ENCODE results near the gene GLIPR1.
A peak's percentile ranks its signal among the peaks of the same experiment; 100 is the strongest.

GLIPR1 gene

DNA sequence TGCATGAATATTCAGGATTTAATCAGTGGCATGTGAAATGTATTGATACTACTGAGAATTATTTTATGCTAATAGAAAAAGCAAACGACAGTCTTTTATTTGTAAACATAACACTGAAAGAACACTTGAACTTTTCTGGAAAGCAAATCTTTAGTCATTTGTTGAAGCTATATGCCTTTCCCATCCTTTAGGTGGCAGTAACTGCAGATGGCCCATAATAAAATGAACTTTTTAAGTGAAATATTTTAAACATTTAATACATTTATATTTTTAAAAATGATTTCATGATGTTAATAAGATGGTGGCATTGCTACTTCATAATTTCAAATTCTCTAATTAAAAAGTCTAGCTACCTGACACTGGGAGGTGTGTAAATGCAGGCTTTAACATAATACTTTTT lies 44.7 kb downstream of the GLIPR1 start:
- no peak for DNase-seq

DNA sequence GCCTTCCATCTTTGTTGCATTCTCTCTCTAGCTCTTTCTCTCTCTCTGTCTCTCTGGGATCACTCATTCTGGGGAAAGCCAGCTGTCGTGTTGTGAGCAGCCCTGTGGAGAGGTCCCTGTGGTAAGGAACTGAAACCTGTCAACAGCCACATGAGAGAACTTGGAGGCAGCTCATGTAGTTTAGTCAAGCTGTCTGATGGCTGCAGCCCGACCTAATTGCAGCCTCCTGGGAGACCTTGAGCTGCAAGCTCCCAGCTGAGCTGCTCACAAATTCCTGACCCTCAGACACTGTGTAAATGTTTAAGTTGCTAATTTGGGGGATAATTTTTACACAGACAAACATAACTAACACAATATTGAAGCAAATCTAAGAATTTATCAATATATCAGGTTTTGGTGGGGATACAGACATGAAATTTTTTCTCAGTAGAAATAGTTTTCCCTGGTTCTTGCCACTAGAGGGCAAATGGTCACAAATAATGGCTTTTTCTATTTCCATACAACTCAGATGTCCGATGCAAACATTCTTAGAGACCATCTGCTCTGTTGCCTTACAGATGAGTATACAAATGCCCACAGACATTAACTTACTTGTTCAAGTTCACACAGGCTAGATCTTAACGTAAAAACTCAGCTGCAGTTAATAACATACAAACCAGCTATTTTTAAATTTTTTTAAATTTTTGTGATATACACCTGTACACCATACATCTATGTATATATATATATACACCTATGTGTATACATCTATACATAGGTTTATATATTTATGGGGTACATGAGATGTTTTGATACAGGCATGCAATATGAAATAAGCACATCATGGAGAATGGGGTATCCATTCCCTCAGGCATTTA lies 46.3 kb downstream of the GLIPR1 start:
- DNase-seq = peak; percentile 68 to 71

DNA sequence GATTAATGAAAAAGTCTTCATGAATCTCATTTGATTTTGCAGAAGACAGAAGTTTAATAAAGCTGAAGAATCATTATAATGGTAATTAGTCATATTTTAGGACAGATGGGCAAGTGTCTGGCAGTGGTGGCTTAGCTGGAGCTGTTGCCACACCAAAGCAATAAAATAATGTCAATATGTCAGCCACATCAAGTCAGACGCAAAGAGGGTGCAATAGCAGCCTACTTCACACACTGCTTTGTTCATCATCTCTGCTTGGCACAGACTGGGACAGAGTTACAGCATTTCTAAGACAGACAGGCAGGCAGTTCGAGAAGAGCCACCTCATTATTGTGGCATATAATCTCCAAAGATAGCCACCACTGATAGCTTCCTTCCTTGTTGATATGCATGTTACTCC lies 47.7 kb downstream of the GLIPR1 start:
- peak; percentile 16 to 26 for DNase-seq

DNA sequence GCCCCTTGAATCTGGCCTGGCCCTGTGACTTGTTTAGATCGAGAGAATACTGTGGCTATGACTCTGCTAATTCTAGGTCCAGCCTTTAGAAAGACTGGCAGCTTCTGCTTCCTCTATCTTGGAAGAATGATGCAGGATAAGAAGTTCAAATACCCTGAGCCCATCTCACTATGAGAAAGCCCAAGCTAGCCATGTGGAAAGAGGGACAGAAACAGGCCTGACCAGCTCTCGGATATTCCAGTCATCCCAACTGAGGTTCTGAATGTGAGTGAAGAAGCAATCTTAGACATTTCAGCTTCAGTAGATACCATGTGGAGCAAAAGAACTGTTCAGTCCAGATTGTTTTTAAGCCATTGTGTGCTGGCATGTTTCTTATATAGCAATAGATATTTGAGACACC lies 48.1 kb downstream of the GLIPR1 start:
- DNase-seq = no peak

DNA sequence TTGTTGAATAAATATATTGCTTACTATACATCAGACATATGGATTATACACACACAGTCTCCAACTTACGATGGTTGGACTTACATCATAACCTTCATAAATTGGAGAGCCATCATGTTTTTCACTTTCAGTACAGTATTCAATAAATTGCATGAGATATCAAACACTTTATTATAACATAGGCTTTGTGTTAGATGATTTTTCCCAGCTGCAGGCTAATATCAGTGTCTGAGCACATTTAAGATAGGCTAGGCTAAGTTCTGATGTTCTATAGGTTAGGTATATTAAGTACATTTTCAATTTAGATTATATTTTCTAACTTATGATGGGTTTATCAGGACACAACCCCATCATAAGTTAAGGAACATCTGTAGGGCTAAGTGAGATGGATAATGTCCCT lies 48.8 kb downstream of the GLIPR1 start:
- no peak for DNase-seq

DNA sequence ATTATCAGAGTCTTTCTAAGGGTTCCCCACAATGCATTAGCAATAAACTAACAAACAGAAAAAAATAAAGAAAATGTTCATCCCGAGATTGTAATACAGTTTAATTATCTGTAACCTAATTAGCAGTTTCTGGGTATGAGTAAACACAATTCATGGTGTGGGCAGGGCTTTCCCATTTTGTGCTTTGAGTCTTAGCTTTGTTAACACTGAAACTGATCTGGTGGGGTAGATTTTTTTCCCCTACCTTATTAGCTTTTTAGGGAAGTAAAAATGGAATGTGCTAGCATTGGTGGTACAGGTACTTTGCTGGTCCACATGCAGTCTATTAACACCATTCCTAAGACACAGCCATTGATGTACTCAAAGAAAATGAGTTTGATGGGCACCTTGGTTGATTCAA lies 49.3 kb downstream of the GLIPR1 start:
- no peak for DNase-seq

DNA sequence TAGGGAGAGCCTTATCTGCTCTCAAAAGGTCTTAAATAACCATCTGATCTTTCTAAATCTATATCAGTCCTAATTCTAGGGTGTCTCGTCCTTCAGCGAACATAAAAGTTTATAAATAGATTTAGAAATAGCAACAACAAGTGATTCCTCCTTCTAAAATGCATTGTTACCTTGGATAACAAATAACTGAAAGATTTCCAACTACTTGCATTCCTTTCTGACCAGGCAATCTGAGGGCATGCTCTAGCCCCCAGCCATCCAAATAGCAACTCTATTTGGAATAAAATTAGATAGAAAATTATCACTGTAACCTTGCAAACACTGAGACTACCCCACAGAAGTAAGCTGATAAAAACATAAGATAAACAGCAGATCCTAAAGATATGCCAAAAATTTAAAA lies 52.7 kb downstream of the GLIPR1 start:
- DNase-seq = no peak

DNA sequence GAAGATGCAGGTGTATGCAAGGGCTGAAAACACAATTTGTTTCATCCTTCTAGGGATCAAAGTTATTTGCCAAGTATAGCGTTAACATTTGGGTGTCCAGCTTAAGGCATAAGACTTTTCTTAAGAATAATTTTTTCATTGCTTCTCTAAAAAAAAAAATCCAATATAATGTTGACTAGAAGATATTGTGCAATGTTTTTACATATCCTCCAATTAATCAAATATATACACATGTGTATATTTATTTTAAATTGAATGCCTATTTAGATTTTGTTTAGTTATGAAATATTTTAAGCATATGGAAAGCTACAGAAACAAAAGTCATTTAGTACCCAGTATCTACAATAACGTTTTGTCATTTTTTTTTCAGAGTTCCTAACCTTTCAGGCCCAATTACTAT lies 59.3 kb downstream of the GLIPR1 start:
- DNase-seq = no peak

DNA sequence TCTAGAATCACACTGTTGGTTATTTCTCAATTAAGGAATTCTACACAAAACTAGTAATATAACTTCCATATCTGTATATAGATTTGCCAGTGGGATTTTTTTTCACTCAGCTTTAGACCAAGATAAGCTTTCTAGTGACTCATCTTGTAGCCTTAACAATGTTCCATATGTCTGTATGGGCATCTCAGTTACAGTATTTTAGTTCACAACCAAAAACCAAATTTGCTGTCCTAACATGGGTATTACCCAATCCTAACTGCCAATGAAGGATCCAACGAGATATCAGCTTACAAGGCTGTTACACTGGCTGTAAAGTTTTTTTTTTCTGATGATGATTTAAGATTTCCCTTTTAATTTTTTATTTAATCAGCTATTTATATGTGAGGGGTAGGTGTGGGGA lies 62.4 kb downstream of the GLIPR1 start:
- no peak for DNase-seq

DNA sequence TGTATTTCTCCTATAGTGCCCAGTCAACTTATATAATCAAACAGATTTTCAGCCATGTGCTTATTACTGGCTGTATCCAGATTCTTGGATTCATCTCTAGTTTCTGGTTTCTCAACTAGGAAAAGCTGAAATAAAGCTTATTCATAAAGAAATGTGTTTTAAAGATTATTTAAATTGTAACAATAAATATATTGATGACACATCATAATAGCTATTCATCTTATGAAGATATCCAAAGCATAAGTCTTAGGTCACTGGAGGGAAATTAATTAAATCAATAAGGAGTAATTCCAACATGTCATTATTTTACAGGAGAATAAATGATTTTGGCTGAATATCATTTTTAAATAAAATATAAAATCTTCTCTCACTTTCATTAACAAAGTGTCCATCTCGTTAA lies 63.0 kb downstream of the GLIPR1 start:
- DNase-seq = no peak

DNA sequence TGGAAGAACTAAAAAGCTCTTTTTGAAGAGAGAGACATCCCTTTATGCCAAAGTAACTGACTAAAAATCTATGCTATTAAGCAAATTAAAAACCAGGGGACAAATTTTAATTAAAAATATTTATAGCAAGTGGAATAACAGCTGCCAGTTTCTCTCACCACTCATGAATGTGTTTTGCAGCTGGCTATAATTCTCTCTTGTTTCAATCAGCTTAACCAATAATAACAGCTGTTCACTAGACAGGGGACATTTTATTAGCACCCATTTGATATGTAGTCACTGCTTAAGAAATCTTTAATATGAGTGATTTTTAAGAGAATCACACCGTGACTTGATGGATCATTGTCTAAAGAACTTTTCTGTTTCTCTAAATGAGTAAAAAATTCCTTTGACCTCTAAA lies 65.1 kb downstream of the GLIPR1 start:
- DNase-seq = no peak

DNA sequence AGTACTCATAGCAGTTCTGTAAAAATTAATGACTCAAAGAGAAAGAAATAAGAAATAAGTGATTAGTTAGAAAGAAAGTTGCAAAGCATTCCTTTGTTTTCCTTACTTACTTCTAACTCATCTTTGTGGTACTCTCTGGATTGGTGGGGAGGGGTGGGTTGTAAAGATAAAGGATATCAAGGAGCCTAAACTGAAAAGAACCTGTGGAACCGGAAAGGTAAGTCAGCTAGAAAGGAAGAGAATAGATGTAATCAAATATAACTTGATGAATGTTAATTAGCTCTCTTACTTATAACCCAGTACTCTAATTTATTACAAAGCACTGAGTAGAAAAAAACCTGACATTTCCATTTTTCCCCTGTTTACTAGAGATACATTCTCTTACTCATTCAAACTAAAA lies 68.3 kb downstream of the GLIPR1 start:
- no peak for DNase-seq

DNA sequence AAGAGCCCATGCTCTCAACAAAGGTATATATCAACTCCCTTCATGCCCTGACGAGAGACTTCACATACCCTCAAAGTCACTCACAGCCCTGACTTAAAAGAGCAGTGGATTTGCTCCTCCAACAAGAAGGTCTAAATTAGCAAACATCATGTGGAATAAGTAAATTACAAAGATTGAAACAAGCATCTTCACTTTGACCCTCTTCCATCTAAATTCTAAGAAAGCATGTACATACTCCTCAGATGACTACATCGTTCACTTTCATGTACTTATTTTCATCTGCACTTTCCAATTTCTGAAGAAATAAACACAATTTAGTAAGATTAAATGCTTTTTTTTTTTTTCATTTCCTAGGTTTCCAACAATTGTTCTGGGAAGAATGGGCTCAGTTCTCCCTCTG lies 69.4 kb downstream of the GLIPR1 start:
- DNase-seq = no peak

DNA sequence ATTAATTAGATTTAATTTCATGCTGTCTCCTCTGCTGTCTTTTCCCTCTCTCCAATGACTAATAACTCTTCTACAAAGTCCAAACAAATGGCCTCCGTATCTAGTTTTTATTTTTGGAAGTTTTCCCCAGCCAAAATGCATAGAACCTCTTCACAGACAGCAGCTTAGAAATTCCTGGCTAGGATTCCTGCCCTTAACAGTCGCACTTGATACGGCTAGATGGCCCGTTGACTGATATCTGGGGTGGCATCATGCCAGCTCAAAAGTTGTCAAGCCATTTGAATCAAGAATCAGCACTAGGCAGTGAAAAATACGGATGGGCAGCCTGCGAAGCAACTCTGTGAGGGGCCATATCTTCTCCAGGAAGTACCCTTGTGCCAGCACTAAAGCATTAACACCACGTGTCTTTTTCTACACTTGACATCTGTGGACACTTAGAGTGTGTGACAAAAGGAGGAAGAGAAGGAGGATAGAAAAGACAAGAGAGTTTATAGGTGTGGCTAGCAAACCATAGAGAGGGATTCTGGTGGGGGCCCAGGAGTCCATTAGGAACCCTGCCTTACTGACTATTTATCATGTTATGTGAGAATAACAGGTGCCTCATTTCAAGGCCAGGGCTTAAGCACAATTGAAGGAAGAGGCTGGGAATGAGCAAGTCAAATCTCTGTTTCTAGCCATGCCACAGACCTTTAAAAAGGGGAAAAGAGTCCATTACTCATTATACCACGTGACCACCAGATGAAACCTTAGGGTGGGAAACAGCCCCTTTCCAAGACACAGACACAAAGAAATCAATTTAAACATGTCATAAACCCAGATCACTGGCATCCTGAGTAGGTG lies 70.1 kb downstream of the GLIPR1 start:
- peak in 1 of 2 experiments; percentile 16 for DNase-seq

DNA sequence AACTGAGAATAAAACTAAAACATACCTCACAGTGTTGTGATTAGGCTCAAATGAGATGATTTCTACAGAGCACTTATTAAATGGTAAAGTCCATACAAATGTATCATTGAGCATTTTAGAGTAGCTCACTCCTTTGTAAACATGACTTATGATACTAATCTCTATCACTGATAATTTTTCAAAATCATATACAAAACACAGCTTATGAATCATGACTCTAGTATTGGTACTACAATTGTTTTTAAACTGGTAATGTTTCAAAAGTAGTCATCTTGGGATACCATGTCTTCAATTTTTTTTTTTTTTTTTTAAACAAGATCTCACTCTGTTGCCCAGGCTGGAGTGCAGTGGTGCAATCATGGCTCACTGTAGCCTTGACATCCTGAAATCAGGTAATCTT lies 70.9 kb downstream of the GLIPR1 start:
- no peak for DNase-seq

DNA sequence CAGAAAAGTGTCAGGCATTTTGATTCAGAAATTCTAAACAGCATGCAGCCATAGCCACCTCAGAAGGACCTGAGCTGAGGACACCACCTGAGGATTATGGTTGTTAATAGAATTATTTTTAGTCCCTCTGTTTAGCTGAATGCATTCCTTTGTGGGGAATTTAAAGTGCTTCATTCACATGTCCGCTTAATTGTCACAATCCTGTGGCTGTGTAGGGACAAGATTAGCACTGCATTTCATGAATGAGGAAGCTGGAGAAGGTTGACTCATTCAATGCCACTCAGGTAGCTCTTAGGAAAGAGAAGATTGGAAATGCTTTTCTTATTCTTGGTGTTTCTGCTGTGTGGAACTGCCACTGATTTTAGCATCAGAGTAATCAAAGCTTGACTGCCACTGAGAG lies 72.8 kb downstream of the GLIPR1 start:
- no peak for DNase-seq

All from SHP77 (cell line).